K562 (cell line): ENCODE measurements around the gene ADD1. TPM values are rescaled to one million over a fixed set of nuclear protein-coding genes. Genes with fewer than 3 reads are reported as not detected.

Experiments used
- ATAC-seq: fragments of 200-7000 bp; cut with Tn5 transposase; 3 replicates; pipeline ENCODE4 v1.9.1; 2020; ENCODE audit warnings: moderate library complexity
- BruUV-seq: library from RNA; stranded (reverse); fragments of 400-500 nt; replicated peaks from 2 replicates; lab custom pipeline; 2021; lab: Mats Ljungman, UMichigan
- CTCF ChIA-PET: fragments of 300-600 bp; formaldehyde crosslinking; extraction: SDS; loops from one replicate; lab custom pipeline; 2021; ENCODE audit warnings: low intra/inter-chr PET ratio; lab: Yijun Ruan, JAX
- POLR2A ChIA-PET: fragments of 300-600, 350-650 bp; sonication (Branson Sonifier 250); formaldehyde crosslinking; extraction: SDS; loops from one replicate; lab custom pipeline; 2021; ENCODE audit warnings: antibody characterized with exemption, inconsistent platforms; lab: Yijun Ruan, JAX
- DNase-seq, 4 experiments: peaks; one replicate each; pipeline versions ENCODE4 v3.0.0 to v3.0.0-alpha.2; 2011 to 2018; ENCODE audit warnings: low spot score in 3 of 4, mixed read lengths in 3 of 4; ENCODE audit errors: extremely low read depth in 1 of 4
- FAIRE-seq: peaks from 2 replicates; lab custom pipeline; 2011; peaks lifted over from hg19 to GRCh38; lab: Jason Lieb, UNC
- H2AFZ ChIP-seq: 2 replicates; pipeline ENCODE4 v1.6.0; 2011; ENCODE audit warnings: low read depth, low read length, control low read depth, inconsistent platforms
- H3K27ac ChIP-seq: fragments of 200-600 bp; 3 replicates; pipeline ENCODE4 v1.8.0; 2011; ENCODE audit warnings: low read depth, mild to moderate bottlenecking, control low read depth, inconsistent platforms, low read length, moderate library complexity, mixed read lengths; ENCODE audit errors: extremely low read depth
- H3K27me3 ChIP-seq, 2 experiments: fragments of 300-600 bp in 1 of 2; 2 replicates in 1 of 2; 3 replicates in 1 of 2; pipeline versions ENCODE4 v1.6.0 to v1.8.0; 2011; ENCODE audit warnings: inconsistent platforms in 2 of 2, low read length in 2 of 2, mild to moderate bottlenecking in 1 of 2, mixed read lengths in 1 of 2, moderate library complexity in 1 of 2; ENCODE audit not compliant: control insufficient read depth in 2 of 2, insufficient read depth in 2 of 2
- H3K36me3 ChIP-seq: fragments of 300-600 bp; 3 replicates; pipeline ENCODE4 v1.8.0; 2011; ENCODE audit warnings: mild to moderate bottlenecking, low read length, inconsistent platforms; ENCODE audit not compliant: control insufficient read depth, insufficient read depth
- H3K4me1 ChIP-seq, 2 experiments: fragments of 200-600 bp in 1 of 2; replicated peaks in 1 of 2; 2 replicates in 1 of 2; 3 replicates in 1 of 2; pipeline versions ENCODE4 v1.5.1 to v1.8.0; 2011; ENCODE audit warnings: inconsistent platforms in 2 of 2, low read length in 2 of 2, mild to moderate bottlenecking in 1 of 2, mixed read lengths in 1 of 2, moderate library complexity in 1 of 2; ENCODE audit not compliant: control insufficient read depth in 2 of 2, insufficient read depth in 2 of 2
- H3K4me2 ChIP-seq: 2 replicates; pipeline ENCODE4 v1.6.1; 2011; ENCODE audit warnings: low read length, control low read depth, inconsistent platforms, mixed read lengths; ENCODE audit not compliant: insufficient read depth
- H3K4me3 ChIP-seq: fragments of 200-600 bp; sonication (generic), shearing (Covaris generic); 2 replicates; pipeline ENCODE4 v1.5.1; 2016; ENCODE audit warnings: control low read depth, inconsistent platforms
- H3K79me2 ChIP-seq: fragments of 200-600 bp; 3 replicates; pipeline ENCODE4 v1.8.0; 2011; ENCODE audit warnings: low read length, inconsistent platforms; ENCODE audit not compliant: control insufficient read depth, insufficient read depth
- H3K9ac ChIP-seq, 2 experiments: 2 replicates each; pipeline versions ENCODE4 v1.6.0 to v1.6.1; 2011; ENCODE audit warnings: low read depth in 2 of 2, low read length in 2 of 2, control low read depth in 1 of 2, inconsistent platforms in 1 of 2, mild to moderate bottlenecking in 1 of 2, mixed read lengths in 1 of 2; ENCODE audit not compliant: insufficient read depth in 1 of 2
- H3K9me1 ChIP-seq: one replicate; pipeline ENCODE4 v1.6.0; 2011; ENCODE audit warnings: inconsistent platforms, mild to moderate bottlenecking, low read length, moderate library complexity; ENCODE audit not compliant: control insufficient read depth, insufficient read depth
- H3K9me3 ChIP-seq: replicated peaks from 2 replicates; pipeline ENCODE4 v1.5.1; 2011; ENCODE audit warnings: low read depth, low read length, inconsistent platforms; ENCODE audit not compliant: control insufficient read depth, insufficient read depth
- H4K20me1 ChIP-seq: replicated peaks from 2 replicates; pipeline ENCODE4 v1.6.1; 2011; ENCODE audit warnings: low read length, inconsistent platforms, mixed read lengths; ENCODE audit not compliant: control insufficient read depth, insufficient read depth
- CREB1 ChIP-seq, 2 experiments: sonication (generic) in 1 of 2; formaldehyde crosslinking in 1 of 2; IDR thresholded peaks; 2 replicates each; pipeline versions ENCODE4 v1.6.1 to v1.8.0; 2012 to 2022; ENCODE audit warnings: inconsistent platforms in 1 of 2, mild to moderate bottlenecking in 1 of 2, missing genetic modification reagents in 1 of 2, moderate library complexity in 1 of 2
- HDAC2 ChIP-seq: fragments of 450-650 bp; IDR thresholded peaks from 2 replicates; pipeline ENCODE4 v1.6.1; 2016; ENCODE audit warnings: mild to moderate bottlenecking
- JUN ChIP-seq, 2 experiments: sonication (generic) in 1 of 2; formaldehyde crosslinking in 1 of 2; IDR thresholded peaks; 2 replicates each; pipeline versions ENCODE4 v1.6.1 to v1.8.0; 2012 to 2022; ENCODE audit warnings: borderline replicate concordance in 2 of 2, mild to moderate bottlenecking in 2 of 2, improper control_type of control experiment in 1 of 2, low read depth in 1 of 2, low read length in 1 of 2, missing genetic modification reagents in 1 of 2
- MAX ChIP-seq: sonication (generic); formaldehyde crosslinking; IDR thresholded peaks from 2 replicates; pipeline ENCODE4 v1.9.0; 2022; ENCODE audit warnings: mild to moderate bottlenecking, missing genetic modification reagents
- MEIS2 ChIP-seq: fragments of 450-650 bp; IDR thresholded peaks from 2 replicates; pipeline ENCODE4 v1.6.1; 2014; ENCODE audit warnings: mild to moderate bottlenecking; ENCODE audit not compliant: partially characterized antibody
- NEUROD1 ChIP-seq: fragments of 150-350 bp; IDR thresholded peaks from 2 replicates; pipeline ENCODE4 v1.6.1; 2014; ENCODE audit warnings: borderline replicate concordance, low read length, low read depth; ENCODE audit not compliant: partially characterized antibody
- SIN3A ChIP-seq, 2 experiments: fragments of 150-350 bp in 1 of 2; IDR thresholded peaks; 2 replicates each; pipeline ENCODE4 v1.6.1; 2011 to 2016; ENCODE audit warnings: borderline replicate concordance in 2 of 2, low read depth in 2 of 2, low read length in 2 of 2, mild to moderate bottlenecking in 2 of 2, moderate library complexity in 2 of 2; ENCODE audit not compliant: control insufficient read depth in 1 of 2
- SMARCE1 ChIP-seq: fragments of 450-650 bp; IDR thresholded peaks from 2 replicates; pipeline ENCODE4 v1.7.1; 2016; ENCODE audit warnings: mild to moderate bottlenecking
- TOE1 ChIP-seq, 2 experiments: fragments of 450-650 bp in 1 of 2; sonication (generic) in 1 of 2; formaldehyde crosslinking in 1 of 2; IDR thresholded peaks; 2 replicates each; pipeline versions ENCODE4 v1.7.1 to v1.8.0; 2016 to 2022; ENCODE audit warnings: borderline replicate concordance in 2 of 2, mild to moderate bottlenecking in 2 of 2, antibody characterized with exemption in 1 of 2, inconsistent platforms in 1 of 2, low read depth in 1 of 2, missing genetic modification reagents in 1 of 2, moderate library complexity in 1 of 2
- ZNF395 ChIP-seq: fragments of 200-800 bp; sonication (Bioruptor generic); IDR thresholded peaks from 2 replicates; pipeline ENCODE4 v1.6.1; 2017; ENCODE audit warnings: missing genetic modification characterization, missing compliant biosample characterization
- WGBS: fragments of 100-300 bp; shearing (Covaris generic); methylation state at CpG from one replicate; pipeline ENCODE4 v1.1.6; 2016; ENCODE audit warnings: low coverage, mixed read lengths; ENCODE audit not compliant: insufficient coverage; ENCODE audit errors: missing lambda C conversion rate; 5-methylcytosine and 5-hydroxymethylcytosine counted together
- in situ Hi-C: fragments of 300-500 bp; cut with MboI; formaldehyde crosslinking; loops from 4 replicates; pipeline ENCODE4 v1.15.0; 2018; ENCODE audit warnings: inconsistent platforms, mixed read lengths
- intact Hi-C: fragments of 100-400 bp; cut with micrococcal nuclease; formaldehyde crosslinking; loops from 2 replicates; pipeline ENCODE4 v1.14.2; 2022
- polyA plus RNA-seq, 8 experiments: library from polyadenylated mRNA; depleted of rRNA in 4 of 8; stranded (reverse) in 5 of 8; unstranded in 3 of 8; fragments of >200 nt; fragmentation: Nextera tagmentation in 2 of 8; fragmentation: Illumina TruSeq in 1 of 8; extraction: Ambion mirVana in 2 of 8; extraction: Trizol in 1 of 8; gene quantifications; 2 replicates each; pipeline versions ENCODE4 v1.2.1 to v1.2.3, GENCODE V29; 2011 to 2014; ENCODE audit warnings: inconsistent platforms in 1 of 8, missing spikeins in 1 of 8
- total RNA-seq, 7 experiments: library from RNA; depleted of rRNA in 6 of 7; stranded (reverse); fragments of >200 nt in 6 of 7; fragmentation: Illumina TruSeq in 2 of 7; extraction: Trizol in 2 of 7; gene quantifications; 2 replicates each; pipeline versions ENCODE4 v1.2.1 to v1.2.3, GENCODE V29; 2011 to 2021; ENCODE audit warnings: low replicate concordance in 1 of 7
- TF ChIP-seq, protein P1 (sequence below), 3 experiments: IDR thresholded peaks in 2 of 3; conservative IDR thresholded peaks in 1 of 3; 2 replicates each; pipeline ENCODE4 v1.5.1; 2011 to 2012; ENCODE audit warnings: low read length in 3 of 3, mild to moderate bottlenecking in 3 of 3, control low read depth in 2 of 3, improper control_type of control experiment in 1 of 3, inconsistent platforms in 1 of 3, low read depth in 1 of 3, mixed read lengths in 1 of 3, moderate library complexity in 1 of 3; ENCODE audit not compliant: insufficient read depth in 2 of 3

The ADD1 gene
- total and polyA plus RNA-seq, 9 of the 15 experiments (the other 6 are each of a cell fraction or from before 2014, with no cell fraction given) = 17.5 to 153 (median 74.0) TPM

- Histone ChIP-seq H2AFZ (no peak overlapping the region), H3K27me3 (no peaks in the 10 kb centered on the region), H3K36me3 (no peaks in the 10 kb centered on the region), H3K9me3 (no peaks in the 10 kb centered on the region), H3K4me2 (no peak overlapping the region), H3K27ac (no peak overlapping the region), H3K79me2 (no peaks in the 10 kb centered on the region; the same call in 2 of the 3 replicates), H3K4me3 (no peak overlapping the region), H4K20me1 (peaks cover 7% of the 10 kb centered on the region; the same call in 1 of the 2 replicates), H3K4me1 (peaks cover 16 to 78% of the 10 kb centered on the region in 2 experiments; a peak in 4 of 5 replicates), H3K9ac (peak overlapping the region in 1 of 2 experiments; percentile 28; a peak in 2 of 4 replicates), H3K9me1 (peaks cover 5% of the 10 kb centered on the region)
- in situ Hi-C loops = no loop called here
- 57% methylated on average over 18 of the region's 20 CpGs for WGBS
- DNase-seq (peak; percentile 52 to 74 (median 64)), ATAC-seq (peak; percentile 19), FAIRE-seq (peak; percentile 83)
- CTCF ChIA-PET = no interaction called here
- intact Hi-C loops = no loop called here
- POLR2A ChIA-PET = interaction anchor here (0.5 to 1.2 kb wide), 6 partner anchors 9 to 795 kb away, joined by 3 to 8 read pairs (median 3); partner anchors contain the start of gene SH3BP2
- no TSS peak for BruUV-seq
- TF ChIP-seq NEUROD1 = peak; percentile 52
- peak; percentile 37 for TF ChIP-seq MEIS2
- peak; percentile 76; the same call in 1 of the 2 replicates for TF ChIP-seq JUN (IDR thresholded peaks at IDR 0.05; ENCODE audit: borderline replicate concordance, low read depth, low read length)
- TF ChIP-seq JUN (CRISPR knock-in tag; IDR thresholded peaks at IDR 0.05; ENCODE audit: borderline replicate concordance) = peak; percentile 56; the same call in 1 of the 2 replicates
- TF ChIP-seq HDAC2 = peak; percentile 58; the same call in 1 of the 2 replicates
- TF ChIP-seq, protein P1, sequence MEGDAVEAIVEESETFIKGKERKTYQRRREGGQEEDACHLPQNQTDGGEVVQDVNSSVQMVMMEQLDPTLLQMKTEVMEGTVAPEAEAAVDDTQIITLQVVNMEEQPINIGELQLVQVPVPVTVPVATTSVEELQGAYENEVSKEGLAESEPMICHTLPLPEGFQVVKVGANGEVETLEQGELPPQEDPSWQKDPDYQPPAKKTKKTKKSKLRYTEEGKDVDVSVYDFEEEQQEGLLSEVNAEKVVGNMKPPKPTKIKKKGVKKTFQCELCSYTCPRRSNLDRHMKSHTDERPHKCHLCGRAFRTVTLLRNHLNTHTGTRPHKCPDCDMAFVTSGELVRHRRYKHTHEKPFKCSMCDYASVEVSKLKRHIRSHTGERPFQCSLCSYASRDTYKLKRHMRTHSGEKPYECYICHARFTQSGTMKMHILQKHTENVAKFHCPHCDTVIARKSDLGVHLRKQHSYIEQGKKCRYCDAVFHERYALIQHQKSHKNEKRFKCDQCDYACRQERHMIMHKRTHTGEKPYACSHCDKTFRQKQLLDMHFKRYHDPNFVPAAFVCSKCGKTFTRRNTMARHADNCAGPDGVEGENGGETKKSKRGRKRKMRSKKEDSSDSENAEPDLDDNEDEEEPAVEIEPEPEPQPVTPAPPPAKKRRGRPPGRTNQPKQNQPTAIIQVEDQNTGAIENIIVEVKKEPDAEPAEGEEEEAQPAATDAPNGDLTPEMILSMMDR (IDR thresholded peaks at IDR 0.05 in 2 of 3, conservative IDR thresholded peaks at IDR 0.05 in 1 of 3; ENCODE audit: insufficient read depth in 2 of 3, low read depth in 1 of 3, low read length in 3 of 3) = 0 out of 6 replicates have a peak, but pooled peaks of 1 of the 3 experiments have one; percentile 3
- no peak for TF ChIP-seq CREB1 (IDR thresholded peaks at IDR 0.05)
- peak; percentile 60; the same call in 1 of the 2 replicates for TF ChIP-seq CREB1 (CRISPR knock-in tag; IDR thresholded peaks at IDR 0.05)
- 0 out of 2 replicates have a peak, but pooled peaks have one; percentile 49 for TF ChIP-seq ZNF395
- TF ChIP-seq SMARCE1 = 0 out of 2 replicates have a peak, but pooled peaks have one; percentile 18
- peak; percentile 67; the same call in 1 of the 2 replicates for TF ChIP-seq TOE1 (IDR thresholded peaks at IDR 0.05; ENCODE audit: borderline replicate concordance)
- TF ChIP-seq TOE1 (CRISPR knock-in tag; IDR thresholded peaks at IDR 0.05; ENCODE audit: borderline replicate concordance, low read depth) = no peak
- no peak for TF ChIP-seq SIN3A (IDR thresholded peaks at IDR 0.05; ENCODE audit: borderline replicate concordance in 2 of 2, control insufficient read depth in 1 of 2, low read depth in 2 of 2, low read length in 2 of 2)
- TF ChIP-seq MAX (CRISPR knock-in tag) = peak; percentile 54; the same call in 1 of the 2 replicates
Measured at GRCh38 chr4:2803624-2804448, 39.8 kb upstream of the ADD1 start.
